Measurements from ENCODE around the gene MC1R.
"Not testable (repeated sequence)": the region's sequence is repeated elsewhere in the genome, so short reads cannot be mapped to it uniquely, and the experiment has no call there.

The MC1R gene

DNA sequence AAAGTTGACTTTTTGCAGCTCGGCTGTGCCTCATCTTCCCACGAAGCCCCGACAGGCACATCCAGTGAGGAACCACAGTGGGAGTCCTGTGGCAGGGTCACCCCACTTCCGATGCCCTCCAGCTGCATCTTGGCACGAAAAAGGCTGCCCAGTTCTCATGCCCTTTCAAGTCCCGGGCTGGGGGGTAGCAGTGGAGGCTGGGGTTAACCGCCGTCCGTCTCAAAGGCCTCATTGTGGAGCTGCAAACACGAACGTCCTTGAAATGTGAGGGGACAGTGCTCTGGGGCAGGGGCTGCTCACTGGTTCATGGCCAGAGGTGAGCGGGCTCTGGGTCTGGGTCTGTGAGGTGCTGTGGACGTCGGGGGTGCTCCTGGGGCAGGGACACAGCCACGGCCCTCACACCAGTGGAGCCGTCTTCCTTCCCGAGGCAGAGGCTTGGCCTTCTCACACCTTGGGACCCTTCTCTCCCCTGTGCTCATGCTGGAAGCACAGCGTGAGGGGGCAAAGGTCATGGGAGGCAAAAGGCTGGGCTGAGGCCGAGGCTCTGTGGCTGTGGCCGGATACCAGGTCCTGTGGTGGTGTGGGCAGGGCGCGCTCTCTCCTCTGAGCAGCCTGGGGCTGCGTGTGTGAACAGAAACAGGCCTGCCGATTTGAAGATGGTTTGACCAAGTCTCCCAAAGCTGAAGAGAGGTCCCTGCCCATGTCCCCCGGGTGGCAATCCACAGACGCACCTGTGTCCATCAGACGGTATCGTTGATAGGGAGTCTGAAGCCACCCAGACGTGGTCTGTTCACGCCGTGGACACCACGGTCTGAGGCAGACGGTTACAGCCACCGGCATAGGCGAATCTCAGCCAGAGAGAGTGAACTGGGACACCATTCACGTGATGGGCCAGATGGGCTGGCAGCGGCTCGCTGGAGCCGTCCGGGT, 3.1 kb upstream of the MC1R start:
- DNase-seq: no peak

DNA sequence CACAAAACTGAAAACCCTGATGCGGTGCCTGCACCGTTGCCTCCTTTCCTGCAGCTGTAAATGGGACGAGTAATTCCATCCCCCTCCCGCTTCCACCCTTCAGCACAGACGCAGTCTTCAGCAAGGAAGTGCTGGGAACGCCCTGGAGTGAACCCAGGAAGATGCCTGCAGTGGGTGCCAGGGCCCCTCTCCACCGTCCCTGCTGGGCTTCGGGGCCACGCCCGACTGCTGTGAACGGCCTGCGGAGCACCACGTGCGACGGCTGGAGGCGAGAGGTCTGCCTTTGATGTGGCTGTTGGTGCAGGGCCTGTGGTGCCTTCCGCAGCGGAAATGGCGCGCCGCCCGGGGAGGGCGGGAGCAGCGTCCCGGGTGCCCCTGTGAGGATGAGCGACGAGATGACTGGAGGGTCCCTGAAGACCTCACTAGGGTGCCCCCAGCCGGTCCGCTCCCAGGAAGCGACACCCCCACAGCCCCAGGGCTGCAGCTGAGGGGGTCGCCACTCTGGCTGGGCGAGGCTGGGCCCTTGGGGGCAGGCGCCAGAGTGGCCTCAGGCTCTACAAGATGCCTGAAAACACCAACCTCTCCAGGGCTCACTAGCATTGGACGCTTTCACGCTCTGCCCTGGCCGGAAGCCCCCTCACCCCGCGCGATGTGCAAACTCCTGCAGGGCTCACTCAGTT, 749 bp upstream of the MC1R start:
- no peak for DNase-seq

DNA sequence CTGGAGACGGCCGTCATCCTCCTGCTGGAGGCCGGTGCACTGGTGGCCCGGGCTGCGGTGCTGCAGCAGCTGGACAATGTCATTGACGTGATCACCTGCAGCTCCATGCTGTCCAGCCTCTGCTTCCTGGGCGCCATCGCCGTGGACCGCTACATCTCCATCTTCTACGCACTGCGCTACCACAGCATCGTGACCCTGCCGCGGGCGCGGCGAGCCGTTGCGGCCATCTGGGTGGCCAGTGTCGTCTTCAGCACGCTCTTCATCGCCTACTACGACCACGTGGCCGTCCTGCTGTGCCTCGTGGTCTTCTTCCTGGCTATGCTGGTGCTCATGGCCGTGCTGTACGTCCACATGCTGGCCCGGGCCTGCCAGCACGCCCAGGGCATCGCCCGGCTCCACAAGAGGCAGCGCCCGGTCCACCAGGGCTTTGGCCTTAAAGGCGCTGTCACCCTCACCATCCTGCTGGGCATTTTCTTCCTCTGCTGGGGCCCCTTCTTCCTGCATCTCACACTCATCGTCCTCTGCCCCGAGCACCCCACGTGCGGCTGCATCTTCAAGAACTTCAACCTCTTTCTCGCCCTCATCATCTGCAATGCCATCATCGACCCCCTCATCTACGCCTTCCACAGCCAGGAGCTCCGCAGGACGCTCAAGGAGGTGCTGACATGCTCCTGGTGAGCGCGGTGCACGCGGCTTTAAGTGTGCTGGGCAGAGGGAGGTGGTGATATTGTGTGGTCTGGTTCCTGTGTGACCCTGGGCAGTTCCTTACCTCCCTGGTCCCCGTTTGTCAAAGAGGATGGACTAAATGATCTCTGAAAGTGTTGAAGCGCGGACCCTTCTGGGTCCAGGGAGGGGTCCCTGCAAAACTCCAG, 1.1 kb downstream of the MC1R start:
- DNase-seq: no peak

DNA sequence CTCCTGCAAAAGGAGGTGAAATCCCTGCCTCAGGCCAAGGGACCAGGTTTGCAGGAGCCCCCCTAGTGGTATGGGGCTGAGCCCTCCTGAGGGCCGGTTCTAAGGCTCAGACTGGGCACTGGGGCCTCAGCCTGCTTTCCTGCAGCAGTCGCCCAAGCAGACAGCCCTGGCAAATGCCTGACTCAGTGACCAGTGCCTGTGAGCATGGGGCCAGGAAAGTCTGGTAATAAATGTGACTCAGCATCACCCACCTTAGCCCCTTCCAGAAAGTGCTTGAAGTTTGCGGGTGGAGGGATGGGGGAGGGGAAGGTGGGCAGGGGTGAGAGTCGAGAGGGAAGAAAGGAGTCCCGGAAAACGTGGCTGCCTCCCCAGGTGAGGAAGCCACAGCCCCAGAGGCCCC, 2.1 kb downstream of the MC1R start:
- DNase-seq: no peak

DNA sequence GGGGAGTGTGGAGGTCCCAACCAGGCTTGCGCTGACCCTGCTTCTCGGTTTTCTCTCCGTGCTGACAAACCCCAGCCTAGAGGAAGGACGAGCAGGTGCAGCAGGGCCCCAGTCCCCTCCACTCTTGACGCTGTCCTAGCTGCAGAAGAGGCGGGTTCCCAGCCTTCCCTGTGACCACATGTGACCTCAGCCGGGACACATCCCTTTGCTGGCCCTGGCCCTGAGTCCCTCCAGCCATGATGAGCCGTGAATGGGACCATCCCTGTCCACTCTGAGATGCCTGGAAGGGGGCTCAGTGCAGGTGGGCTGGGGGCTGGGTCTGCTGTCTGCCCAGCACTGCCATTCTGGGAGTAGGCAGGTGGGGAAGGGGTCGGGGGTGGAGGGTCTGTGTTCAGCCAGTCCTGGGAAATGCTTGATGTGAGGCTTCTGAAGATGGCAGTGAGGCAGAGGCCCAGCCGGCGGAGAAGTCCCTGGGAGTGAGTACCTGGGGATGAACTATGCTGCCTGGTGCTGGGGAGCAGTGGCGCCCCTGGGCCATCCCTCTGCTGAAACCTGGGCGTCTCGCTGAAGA, 2.6 kb downstream of the MC1R start:
- DNase-seq: peak; percentile 23

DNA sequence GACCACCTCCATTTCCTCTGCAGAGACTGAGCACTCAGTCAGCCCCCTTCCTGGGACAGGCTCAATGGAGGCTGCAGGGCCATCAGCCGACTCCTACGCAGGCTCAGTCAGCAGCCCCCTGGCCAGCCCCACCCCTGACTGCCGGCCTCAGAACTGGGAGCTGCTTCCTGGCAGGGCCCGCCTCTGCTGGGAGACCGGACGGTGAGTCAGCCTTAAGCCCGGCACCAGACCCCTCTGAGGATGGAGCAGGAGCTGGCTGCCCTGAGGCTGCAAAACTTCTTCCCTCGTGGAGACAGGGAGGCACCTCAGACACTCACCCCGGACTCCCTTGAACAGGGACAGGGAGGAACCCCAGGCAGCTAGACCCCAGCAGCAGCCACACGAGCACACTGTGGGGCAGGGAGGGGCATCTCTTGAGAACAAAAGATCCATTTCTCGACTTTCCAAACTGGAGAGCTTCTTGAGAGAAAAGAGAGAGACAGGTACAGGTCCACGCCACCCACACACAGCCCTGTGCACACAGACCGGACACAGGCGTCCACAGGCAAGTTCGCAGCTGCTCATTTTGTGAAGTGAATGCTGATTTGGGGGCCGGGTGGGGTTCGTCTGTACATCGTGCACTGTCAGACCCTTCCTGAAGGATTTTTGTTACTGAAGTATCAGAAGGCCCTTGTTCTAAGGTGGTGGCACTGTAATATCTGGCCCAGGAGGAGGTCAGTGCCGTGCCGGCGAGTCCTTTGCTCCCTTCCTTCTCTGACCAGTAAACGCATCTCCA, 3.2 kb downstream of the MC1R start:
- peak; percentile 49 for DNase-seq

DNA sequence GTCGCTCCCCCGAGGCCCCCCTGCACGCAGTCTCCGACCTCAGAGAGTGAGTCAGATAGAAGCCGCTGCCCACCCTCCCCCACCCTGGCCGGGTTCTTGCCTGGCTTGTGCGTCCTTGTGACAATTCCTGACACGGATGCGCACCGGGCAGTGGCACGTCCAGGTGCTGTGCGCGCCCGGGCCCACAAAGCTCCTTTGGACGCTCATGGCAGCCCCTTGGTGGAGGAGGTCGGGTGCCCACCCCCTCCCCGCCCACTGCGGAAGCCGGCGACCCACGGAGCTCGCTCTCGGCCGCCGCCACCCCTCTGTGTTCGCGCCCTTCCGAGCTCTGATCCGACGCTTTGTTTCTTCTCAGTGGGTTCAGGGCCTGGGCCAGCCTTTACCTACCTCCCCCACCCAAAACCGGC, 3.8 kb downstream of the MC1R start:
- peak; percentile 21 for DNase-seq

DNA sequence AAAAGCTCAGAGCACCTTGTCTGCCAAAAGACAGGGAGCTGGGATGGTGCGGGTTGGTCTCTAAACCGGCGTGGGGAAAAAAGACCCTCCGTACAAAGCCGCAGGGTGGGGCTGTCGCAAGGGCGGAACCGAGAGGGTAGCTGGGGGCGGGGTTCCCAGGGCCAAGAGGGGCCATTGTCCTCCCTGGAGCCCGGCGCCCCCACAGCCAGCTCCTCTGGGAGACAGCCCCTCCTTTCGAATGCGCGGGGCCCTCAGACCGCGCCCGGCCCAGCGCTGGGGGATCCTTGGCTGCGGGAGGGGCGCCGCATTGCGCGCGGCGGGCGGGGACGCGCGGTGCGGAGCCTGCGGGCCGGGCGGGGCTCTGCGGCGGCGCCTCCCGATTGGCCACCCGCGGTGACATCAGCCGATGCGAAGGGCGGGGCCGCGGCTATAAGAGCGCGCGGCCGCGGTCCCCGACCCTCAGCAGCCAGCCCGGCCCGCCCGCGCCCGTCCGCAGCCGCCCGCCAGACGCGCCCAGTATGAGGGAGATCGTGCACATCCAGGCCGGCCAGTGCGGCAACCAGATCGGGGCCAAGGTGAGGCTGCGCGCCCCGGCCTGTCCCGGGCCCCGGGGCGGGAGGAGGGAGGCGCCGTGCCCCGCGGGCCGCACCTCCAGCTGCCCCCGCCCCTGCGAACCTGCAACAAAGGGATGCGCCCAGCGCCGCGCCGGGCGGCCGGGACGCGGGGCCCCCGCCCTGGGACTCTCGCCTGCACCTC, 4.4 kb downstream of the MC1R start, which contains the start of gene TUBB3:
Gene TUBB3 (plus strand): TSS at position 459 of the 756 bp plus-strand sequence. CDS start 60 bp downstream, at position 519.
- peak; percentile 44 for DNase-seq

DNA sequence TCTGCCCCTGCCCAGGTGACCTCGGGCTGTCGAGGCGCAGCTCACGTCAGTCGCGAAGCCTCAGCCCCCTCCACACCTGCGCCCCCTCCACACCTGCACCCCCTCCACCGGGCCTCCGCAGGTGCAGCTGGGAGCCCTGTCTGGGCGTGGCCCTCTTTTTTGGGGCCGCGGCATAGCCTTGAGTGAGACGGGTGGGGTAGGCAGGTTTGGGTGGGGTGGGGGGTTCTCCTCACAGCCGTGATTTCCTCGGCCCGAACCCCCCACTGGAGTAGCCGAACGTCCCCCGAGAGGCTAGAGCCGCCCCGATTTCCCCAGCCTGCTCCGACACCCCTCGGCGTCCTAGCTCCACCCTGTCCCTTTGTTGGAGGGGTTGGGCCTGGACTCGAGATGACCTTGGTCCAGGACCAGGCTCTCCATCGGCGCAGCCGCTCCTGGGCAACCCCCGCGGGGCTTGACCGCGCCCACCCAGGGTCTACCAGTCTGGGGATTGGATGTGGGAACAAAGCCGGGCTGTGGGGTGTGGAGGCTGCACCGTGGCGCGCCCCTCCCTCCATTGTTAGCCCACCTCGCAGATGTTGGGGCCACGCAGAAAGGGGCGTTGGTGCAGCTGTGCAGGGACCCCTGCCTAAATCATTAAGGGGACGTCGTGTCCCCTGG, 5.1 kb downstream of the MC1R start:
- peak; percentile 10 for DNase-seq

DNA sequence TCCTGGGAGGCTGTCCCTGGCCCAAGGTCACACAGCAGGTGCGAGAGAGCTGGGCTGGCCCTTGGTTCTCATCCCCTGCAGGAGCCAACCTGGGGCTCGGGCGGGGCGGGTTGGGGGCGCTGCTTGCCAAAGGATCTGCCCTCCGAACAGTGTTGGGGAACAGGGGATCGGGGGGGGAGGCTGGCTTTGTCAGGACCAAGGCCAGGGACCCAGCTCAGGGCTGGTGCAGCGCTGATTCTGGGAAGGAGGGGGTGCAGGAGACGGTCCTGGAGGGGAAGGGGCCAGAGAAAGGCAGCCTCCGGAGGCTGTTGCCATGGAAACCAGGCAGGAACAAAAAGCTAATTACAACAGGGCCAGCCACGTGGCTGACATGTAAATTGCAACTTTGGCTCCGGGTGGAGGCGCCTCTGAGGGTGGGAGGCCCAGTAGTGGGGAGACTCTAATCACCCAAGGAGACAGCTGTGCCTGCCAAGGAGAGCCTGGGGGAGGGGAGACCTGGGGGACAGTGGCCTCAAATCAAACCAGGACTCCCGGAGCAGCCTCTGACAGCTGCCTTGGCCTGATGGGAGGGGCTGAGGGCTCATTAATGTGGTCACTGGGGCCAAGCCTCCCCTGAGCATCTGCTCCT, 5.7 kb downstream of the MC1R start:
- DNase-seq: peak; percentile 18

DNA sequence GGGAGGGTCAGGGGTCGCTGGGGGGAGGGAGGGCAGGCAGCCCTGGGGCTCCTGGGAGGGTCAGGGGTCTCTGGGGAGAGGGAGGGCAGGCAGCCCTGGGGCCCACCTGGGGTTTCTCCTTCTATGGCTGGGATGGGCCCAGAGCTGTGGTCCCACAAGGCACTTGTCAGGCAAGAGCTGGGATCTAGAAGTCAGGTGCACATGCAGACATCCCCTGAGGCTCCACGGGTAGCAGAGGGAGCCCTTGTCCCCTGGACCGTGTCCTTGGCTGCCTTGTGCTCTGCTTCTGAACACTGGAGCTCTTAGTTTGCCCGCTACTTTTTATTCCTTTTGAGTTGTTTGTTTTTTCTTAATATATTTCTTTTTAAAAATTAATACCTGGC, 6.3 kb downstream of the MC1R start:
- peak; percentile 9 for DNase-seq

DNA sequence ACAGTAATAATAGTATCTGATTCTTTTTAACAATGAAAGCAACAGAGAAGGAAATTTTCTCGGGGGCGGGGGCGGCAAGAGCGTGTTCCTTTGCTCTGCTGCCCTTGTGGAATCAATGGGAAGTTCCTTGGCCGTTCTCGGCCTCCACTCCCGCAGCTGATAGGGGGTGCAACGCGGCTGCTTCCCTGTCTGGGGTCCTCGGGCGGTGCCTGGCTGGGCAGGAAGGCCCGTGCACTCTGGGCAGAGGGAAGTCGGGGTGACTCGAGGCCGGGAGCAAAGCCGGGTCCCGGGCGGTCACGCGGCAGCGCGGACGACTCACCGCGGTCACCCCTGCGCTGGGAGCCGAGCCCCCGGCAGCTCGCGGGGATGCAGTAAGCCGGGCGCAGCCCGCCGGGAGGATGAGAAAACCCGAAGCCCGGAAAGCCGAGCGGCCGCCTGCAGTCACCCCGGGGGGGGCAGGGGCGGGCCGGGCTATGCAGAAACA, 7.0 kb downstream of the MC1R start:
- no peak for DNase-seq

DNA sequence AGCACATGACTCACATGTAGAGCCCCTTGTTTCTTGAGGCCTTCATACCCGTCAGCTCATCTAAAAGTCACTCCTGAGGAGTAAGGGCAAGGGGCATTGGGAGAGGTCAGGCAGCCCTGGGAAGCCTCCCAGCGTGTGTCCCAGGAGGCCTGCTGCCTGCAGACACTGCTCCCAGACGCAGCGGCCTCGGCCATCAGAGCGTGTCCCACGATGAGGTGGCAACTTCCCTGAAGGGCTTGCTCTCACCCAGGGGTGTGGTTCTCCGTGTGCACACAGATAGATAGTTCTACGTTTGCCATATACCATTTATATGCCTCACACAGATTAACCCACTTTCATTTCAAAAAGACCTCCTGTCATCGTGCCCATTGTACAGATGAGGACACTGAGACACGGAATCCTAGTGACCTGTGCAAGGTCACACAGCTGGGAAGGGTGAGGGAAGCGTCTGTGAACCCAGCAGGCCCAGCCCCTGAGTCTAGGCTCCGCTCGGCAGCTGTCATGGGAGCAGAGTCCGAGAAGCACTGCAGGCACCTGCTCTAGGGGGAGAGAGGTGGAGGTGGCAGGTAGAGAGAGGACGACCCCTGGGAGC, 12.7 kb downstream of the MC1R start:
- no peak for DNase-seq

DNA sequence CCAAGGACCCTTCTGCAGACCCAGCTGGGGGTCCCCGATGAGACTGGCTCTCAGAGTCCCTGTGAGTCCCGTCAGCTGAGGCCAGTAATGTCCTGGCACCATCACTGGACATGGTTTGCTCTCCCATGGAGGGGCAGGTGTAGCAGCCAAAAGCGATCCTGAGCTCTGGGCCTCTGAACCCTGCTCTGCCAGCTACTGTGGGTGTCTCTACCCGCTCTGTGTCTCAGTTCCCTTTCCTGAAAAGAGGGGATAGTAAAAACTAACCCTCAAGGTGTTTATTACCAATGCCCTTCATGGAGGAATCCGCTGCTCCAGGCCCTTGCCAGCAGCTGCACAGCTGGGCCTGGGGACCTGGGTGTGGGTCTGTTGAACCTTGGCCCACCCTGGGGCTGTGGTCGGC, 13.3 kb downstream of the MC1R start:
- no peak for DNase-seq

DNA sequence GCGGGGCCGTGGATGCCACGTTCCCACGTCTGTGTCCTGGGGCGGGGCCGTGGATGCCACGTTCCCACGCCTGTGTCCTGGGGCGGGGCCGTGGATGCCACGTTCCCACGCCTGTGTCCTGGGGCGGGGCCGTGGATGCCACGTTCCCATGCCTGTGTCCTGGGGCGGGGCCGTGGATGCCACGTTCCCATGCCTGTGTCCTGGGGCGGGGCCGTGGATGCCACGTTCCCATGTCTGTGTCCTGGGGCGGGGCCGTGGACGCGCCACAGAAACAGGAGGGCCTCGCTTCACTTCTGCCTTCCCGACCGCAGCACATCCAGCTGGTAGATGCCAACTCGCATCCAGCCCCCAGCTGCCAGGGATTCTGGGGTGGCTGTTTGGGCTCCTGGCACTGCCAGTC, 15.4 kb downstream of the MC1R start:
- DNase-seq: not testable (repeated sequence)

DNA sequence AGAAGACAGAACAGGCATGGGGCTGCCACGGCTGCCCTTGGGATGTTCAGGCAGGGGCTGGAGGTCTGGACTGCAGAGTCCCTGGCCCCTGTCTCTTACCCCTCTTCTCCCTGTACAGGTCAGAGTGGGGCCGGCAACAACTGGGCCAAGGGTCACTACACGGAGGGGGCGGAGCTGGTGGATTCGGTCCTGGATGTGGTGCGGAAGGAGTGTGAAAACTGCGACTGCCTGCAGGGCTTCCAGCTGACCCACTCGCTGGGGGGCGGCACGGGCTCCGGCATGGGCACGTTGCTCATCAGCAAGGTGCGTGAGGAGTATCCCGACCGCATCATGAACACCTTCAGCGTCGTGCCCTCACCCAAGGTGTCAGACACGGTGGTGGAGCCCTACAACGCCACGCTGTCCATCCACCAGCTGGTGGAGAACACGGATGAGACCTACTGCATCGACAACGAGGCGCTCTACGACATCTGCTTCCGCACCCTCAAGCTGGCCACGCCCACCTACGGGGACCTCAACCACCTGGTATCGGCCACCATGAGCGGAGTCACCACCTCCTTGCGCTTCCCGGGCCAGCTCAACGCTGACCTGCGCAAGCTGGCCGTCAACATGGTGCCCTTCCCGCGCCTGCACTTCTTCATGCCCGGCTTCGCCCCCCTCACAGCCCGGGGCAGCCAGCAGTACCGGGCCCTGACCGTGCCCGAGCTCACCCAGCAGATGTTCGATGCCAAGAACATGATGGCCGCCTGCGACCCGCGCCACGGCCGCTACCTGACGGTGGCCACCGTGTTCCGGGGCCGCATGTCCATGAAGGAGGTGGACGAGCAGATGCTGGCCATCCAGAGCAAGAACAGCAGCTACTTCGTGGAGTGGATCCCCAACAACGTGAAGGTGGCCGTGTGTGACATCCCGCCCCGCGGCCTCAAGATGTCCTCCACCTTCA, 16.2 kb downstream of the MC1R start:
- no peak for DNase-seq

DNA sequence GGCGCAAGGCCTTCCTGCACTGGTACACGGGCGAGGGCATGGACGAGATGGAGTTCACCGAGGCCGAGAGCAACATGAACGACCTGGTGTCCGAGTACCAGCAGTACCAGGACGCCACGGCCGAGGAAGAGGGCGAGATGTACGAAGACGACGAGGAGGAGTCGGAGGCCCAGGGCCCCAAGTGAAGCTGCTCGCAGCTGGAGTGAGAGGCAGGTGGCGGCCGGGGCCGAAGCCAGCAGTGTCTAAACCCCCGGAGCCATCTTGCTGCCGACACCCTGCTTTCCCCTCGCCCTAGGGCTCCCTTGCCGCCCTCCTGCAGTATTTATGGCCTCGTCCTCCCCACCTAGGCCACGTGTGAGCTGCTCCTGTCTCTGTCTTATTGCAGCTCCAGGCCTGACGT, 17.0 kb downstream of the MC1R start:
- DNase-seq: not testable (repeated sequence)

DNA sequence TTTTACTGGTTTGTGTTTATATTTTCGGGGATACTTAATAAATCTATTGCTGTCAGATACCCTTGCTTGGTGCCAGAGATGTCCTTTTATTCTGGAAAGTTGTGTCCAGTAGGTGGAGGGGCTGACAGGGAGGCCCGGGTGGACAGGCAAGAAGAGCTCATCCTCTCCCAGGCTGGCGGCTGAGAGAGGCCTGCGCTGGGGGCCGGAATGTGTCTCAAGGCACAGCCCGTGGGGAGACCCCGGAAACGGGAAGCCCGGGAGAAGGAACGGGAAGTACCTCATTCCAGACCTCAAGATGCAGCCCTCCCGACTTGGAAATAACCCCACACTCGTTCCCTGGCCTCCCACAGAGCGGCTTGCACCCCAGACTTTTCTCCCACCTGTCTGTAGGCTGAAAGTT, 17.4 kb downstream of the MC1R start:
- DNase-seq: no peak
